ENCODE data around the gene PDIA6. TPM values are rescaled to one million over a fixed set of nuclear protein-coding genes. Genes with fewer than 3 reads are reported as not detected.
A peak's percentile ranks its signal among the peaks of the same experiment; 100 is the strongest.

Gene PDIA6
- total RNA-seq, 1 donor from 2014 or later: 582 TPM

DNA sequence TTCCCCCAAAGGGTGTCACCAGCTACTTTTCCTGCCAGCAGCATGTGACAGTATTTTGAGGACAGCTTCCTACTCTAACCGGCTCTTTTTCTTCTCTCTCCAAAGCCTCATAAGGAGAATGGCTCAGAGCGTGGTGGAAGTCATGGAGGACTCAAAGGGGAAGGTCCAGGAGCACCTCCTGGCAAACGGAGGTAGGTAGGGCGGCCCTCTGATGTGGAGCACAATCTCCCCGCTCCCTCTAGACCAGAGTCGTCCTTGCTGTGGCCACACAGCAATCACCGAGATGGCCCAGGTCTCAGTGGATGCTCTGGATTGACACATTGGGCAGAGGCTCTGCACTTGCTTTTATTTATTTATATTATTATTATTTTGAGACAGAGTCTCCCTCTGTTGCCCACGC is 58.7 kb downstream of the PDIA6 start:
- Histone ChIP-seq H3K4me3 (ENCODE audit: low read depth, low read length) (no peak overlapping the region), H3K36me3 (ENCODE audit: control insufficient read depth, insufficient read depth, low read length) (no peaks in the 10 kb centered on the region), H3K27me3 (ENCODE audit: control insufficient read depth, insufficient read depth, low read length) (no peaks in the 10 kb centered on the region)
- DNase-seq (ENCODE audit: low read depth) (no peak), FAIRE-seq (no peak)
- TF ChIP-seq CTCF (IDR thresholded peaks at IDR 0.05; ENCODE audit: insufficient read depth, low read length, severe bottlenecking): no peak

DNA sequence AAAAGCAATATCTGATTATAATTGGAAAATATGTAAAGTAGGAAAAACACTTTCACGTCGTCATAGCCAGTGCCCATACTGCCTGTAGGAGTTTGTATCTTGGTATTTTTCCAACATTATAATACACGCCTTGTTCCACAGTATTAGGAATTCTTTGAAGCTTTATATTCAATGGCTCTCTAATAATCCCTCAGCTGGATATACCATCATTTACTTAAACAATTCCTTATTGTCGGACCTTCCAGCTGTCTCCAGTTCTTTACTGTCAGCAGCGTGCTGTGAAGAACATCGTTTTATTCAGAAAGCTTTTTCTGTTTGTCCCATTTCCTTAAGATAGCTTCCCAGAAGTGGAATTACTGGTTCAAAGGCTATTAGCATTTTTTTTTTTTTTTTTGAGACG is 59.4 kb downstream of the PDIA6 start:
- no peak for FAIRE-seq

DNA sequence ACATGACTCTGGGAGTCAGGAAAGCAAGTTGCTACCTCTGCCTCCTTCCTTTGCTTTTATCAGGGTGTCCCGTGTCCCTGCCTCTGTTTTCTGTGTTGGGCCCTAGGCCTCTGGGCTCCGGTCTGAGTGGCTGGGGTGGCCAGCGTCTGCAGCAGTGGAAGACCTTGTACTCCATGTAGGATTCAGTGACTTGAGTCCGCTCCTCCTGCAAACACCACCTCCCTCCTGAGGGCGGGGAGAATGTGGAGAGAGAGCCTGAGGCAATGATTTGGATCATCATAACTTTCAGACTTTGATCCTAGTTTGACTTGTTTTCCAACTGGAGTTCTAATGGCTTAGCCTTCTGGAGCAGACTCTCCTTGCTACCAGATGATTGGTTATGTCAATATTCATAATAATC is 60.3 kb downstream of the PDIA6 start:
- TF ChIP-seq CTCF (IDR thresholded peaks at IDR 0.05; ENCODE audit: insufficient read depth, low read length, severe bottlenecking): no peak
- H3K36me3 ChIP-seq (ENCODE audit: control insufficient read depth, insufficient read depth, low read length): no peaks in the 10 kb centered on the region
- FAIRE-seq (no peak), DNase-seq (ENCODE audit: low read depth) (no peak)
- no peak overlapping the region for H3K4me3 ChIP-seq (ENCODE audit: low read depth, low read length)
- no peaks in the 10 kb centered on the region for H3K27me3 ChIP-seq (ENCODE audit: control insufficient read depth, insufficient read depth, low read length)

More for the DNA sequence above, 59.4 kb downstream of the PDIA6 start:
- no peak for DNase-seq (ENCODE audit: low read depth)
- Histone ChIP-seq H3K27me3 (ENCODE audit: control insufficient read depth, insufficient read depth, low read length) (no peaks in the 10 kb centered on the region), H3K36me3 (ENCODE audit: control insufficient read depth, insufficient read depth, low read length) (no peaks in the 10 kb centered on the region), H3K4me3 (ENCODE audit: low read depth, low read length) (no peak overlapping the region)
- no peak for TF ChIP-seq CTCF (IDR thresholded peaks at IDR 0.05; ENCODE audit: insufficient read depth, low read length, severe bottlenecking)

GRCh38 chr2:10750610-10751009 is 62.0 kb downstream of the PDIA6 start:
- TF ChIP-seq CTCF (IDR thresholded peaks at IDR 0.05; ENCODE audit: insufficient read depth, low read length, severe bottlenecking): no peak
- FAIRE-seq (no peak), DNase-seq (ENCODE audit: low read depth) (peak; percentile 41)
- no peaks in the 10 kb centered on the region for H3K36me3 ChIP-seq (ENCODE audit: control insufficient read depth, insufficient read depth, low read length)
- H3K4me3 ChIP-seq (ENCODE audit: low read depth, low read length): no peak overlapping the region
- no peaks in the 10 kb centered on the region for H3K27me3 ChIP-seq (ENCODE audit: control insufficient read depth, insufficient read depth, low read length)

- no peaks in the 10 kb centered on the region for H3K27me3 ChIP-seq (ENCODE audit: control insufficient read depth, insufficient read depth, low read length)
- H3K36me3 ChIP-seq (ENCODE audit: control insufficient read depth, insufficient read depth, low read length): no peaks in the 10 kb centered on the region
- DNase-seq (ENCODE audit: low read depth) (peak; percentile 37), FAIRE-seq (no peak)
- no peak for TF ChIP-seq CTCF (IDR thresholded peaks at IDR 0.05; ENCODE audit: insufficient read depth, low read length, severe bottlenecking)
- H3K4me3 ChIP-seq (ENCODE audit: low read depth, low read length): no peak overlapping the region
Measured at GRCh38 chr2:10742666-10743065, 69.9 kb downstream of the PDIA6 start.

- Histone ChIP-seq H3K27me3 (ENCODE audit: control insufficient read depth, insufficient read depth, low read length) (no peaks in the 10 kb centered on the region), H3K36me3 (ENCODE audit: control insufficient read depth, insufficient read depth, low read length) (no peaks in the 10 kb centered on the region)
Measured at GRCh38 chr2:10741139-10741538, 71.4 kb downstream of the PDIA6 start.

More at GRCh38 chr2:10741139-10741538, 71.4 kb downstream of the PDIA6 start:
- no peak overlapping the region for H3K4me3 ChIP-seq (ENCODE audit: low read depth, low read length)
- no peak for TF ChIP-seq CTCF (IDR thresholded peaks at IDR 0.05; ENCODE audit: insufficient read depth, low read length, severe bottlenecking)
- no peak for DNase-seq (ENCODE audit: low read depth)
- no peak for FAIRE-seq

Data from bronchial epithelial cell (primary cell).